ENCODE data around the gene DOCK8.

- TF ChIP-seq CTCF (IDR thresholded peaks at IDR 0.05) (no peak), POLR2A (IDR thresholded peaks at IDR 0.05) (no peak), EP300 (IDR thresholded peaks at IDR 0.05) (no peak)
These were observed 7.5 kb downstream of the DOCK8 start for GRCh38 chr9:221989-222776.
